GM18517 (cell line): ENCODE measurements around the gene WDR5.
A peak's percentile ranks its signal among the peaks of the same experiment; 100 is the strongest.

Experiments used
- ATAC-seq: cut with Tn5 transposase; IDR thresholded peaks from one replicate; pipeline ENCODE4 v1.9.1; 2021; ENCODE audit warnings: mild to moderate bottlenecking, moderate library complexity; ENCODE audit not compliant: unreplicated experiment

The WDR5 gene

GRCh38 chr9:134131471-134132207 is 4.2 kb upstream of the WDR5 start:
- ATAC-seq = no peak

DNA sequence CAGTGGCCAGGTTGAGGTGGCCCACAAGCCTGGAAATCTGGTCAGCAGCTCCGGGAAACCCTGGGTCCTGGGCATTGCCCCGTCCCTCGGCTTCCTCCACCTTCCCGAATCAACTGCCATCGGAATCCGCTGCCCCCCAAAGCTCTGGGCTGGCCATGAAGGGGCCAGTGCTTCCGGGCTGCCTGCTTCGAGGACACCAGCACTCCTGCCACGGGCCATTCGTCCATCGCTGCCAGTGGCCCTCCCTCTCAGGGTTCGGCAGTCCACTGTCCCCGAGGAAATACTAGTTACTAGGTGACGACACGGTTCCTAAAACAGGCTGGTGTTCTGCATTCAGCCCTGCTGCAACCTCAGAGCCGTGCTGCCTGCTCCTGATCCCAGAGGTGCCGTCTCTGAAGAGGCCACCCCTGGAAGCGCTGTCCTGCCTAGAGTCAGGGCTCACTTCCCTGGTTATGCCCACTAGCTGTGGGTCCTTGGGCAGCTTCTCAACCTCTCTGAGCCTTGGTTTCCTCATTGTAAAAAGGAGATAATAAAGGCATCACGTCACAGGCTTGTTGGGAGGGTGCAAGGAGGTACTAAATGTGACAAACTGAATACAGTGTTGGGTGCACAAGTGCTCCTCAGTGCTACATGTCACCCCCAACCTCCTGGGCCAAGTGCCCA is 3.5 kb upstream of the WDR5 start:
- ATAC-seq = no peak

DNA sequence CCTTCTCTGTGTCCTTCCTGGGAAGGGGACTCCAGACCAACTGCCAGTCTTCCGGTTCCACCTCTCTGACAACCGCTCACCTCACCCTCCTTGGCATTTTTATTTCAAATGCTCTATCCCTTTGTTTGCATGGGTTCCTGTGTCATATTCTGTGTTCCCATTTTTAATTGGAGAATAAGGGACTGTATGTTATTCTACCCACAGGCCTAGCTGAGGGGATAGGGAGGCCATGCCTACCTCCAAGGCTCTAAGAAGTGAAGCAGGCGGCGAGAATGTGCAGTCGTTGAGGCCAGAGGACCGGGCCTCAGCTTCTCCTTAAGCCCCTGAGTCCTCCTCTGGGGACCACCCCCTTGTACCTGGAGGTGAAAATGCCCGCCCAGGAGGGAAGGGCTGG is 936 bp upstream of the WDR5 start:
- ATAC-seq = peak; percentile 12

DNA sequence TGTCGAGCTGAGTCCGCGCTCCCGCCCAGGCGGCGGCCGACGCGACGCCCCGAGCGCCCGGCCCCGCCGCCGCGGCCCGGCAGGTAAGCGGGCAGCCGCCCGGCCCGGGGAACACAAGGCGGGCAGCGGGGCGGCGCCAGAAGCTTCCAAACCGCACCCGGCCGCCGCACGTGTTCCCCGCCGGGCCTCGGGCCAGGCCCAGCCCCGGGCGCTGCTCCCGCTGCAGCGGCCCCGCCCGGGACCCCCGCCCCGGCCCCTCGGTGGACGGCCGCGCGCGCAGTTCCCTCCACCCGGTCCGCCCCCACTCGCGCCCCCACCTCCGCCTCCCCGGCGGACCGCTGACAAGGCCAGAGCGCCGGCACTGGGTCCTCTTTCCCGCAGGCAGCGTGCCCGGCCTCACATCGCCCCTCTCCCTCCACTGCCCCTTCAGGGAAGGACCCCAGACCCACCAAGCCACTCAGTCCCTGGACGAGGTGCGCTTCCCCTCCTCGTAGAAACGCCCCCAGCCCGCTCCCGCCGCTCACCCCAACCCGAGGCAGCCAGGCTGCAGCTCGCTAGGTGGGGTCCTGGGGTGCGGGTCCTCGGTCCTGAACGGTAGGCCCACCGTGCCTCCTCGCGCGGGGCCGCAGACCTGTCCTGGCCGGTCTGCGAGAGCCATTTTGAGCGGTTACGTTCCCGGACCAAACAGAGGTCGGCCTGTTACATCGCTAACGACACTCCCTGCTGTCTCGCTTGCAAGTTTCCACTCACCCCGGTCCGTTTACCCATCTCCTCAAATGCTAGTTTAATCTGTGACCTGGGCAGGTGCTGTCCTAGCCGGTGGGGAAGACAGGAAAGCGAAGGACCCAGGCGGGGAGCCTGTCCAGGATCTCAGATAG is 475 bp downstream of the WDR5 start:
- ATAC-seq = no peak

GRCh38 chr9:134136996-134137299 is 1.1 kb downstream of the WDR5 start:
- ATAC-seq = no peak

DNA sequence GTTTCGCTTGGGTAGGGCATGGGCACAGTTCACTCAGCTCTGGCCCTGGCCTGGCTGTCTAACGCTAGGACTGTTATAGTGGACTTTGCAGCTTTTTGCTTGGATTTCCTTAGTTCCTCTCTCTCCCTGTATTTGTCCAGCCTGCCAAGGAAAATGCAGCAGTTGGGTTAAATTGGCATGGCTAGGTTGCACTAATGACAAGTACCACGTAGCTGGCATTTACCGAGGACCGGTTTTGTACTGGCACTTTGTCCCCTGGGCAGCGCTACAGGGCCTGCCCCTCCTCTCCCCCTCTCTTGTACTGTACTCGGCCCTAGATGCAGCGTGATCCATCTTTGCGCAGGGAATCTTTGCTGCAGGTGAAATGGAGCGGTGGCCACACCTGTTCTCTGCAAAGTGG is 2.4 kb downstream of the WDR5 start:
- no peak for ATAC-seq

DNA sequence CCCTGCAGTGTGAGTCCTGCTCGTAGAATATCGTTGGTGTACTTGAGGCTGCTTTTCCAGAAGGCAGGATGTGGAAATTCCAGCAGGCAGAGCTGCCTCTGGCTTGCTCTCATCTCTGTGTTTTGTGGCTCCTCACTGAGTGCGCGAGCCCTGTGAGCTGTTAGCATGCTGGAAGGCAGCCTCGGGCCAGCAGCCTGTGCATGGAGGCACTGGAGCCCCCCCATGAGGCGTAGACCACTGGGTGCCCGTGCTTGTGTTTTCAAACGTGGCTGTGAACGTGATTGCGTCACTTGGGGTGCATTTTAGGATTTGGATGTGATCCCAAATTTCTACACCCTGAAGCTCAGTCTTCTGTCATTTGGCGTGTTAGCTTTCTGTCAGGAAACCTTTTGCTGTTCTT is 3.2 kb downstream of the WDR5 start:
- no peak for ATAC-seq

GRCh38 chr9:134141906-134142305 is 6.0 kb downstream of the WDR5 start:
- no peak for ATAC-seq

DNA sequence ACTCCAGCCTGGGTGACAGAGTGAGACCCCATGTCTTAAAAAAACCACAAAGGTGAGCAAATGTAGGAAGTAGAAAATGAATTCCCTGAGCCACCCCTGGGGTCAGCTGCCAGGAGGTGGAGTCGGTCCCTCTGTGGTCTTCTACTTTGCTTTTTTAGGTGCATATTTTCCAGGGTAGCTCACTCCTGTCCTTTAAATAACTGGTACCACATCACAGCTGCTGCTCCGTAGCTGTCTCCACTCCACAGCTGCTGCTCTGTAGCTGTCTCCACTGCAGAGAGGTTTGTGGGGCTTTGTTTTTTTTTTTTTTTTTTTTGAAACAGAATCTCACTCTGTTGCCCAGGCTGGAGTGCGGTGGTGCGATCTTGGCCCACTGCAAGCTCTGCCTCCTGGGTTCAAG is 8.9 kb downstream of the WDR5 start:
- no peak for ATAC-seq

DNA sequence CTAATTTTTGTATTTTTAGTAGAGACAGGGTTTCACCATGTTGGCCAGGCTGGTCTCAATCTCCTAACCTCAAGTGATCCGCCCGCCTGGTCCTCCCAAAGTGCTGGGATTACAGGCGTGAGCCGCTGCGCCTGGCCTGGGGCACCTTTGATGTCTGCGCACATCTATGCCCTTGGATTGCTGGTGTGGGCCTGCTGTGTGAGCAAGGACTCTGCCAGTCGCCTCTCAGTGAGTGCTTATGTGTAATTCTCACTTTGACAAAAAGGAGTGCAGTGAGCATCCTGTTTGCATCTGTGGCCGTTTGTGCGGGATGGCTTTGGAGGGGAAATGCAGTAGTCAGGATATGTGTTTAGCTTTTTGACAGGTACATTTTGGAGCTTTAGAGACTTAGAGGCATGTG is 9.4 kb downstream of the WDR5 start:
- ATAC-seq = no peak

DNA sequence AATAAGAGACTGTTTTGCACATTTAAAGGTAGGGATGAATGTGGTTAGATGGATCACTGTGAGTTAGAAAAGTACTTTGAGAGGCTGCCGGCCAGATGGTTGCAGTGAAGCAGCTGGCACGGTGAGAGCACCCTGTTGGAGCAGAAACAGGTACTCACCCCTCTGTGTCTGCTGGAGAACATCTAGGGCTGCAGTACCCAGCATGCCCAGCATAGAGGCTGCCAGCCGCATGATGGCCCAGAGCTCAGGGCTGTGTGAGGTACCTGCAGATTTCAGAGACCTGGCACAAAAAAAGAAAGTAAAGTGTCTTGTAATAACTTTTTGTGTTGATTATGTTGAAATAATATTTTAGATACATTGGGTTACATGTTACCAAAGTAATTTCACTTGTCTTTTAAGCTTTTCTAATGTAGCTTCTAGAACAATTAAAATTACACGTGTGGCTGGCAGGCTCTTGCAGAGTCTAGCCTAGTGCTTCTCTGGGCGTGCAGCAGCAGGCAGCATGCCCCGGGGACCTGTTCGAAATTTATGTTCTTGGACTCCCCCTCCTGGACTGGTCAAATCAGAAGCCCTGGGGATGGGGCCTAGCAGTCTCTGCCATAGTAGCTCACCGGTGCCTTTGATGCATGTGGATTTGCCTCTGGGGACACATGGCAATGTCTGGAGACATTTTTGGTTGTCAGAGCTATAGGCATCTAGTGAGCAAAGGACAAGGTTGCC is 11.1 kb downstream of the WDR5 start:
- ATAC-seq = no peak

GRCh38 chr9:134149380-134149779 is 13.5 kb downstream of the WDR5 start:
- ATAC-seq = no peak

- no peak for ATAC-seq
Observed at GRCh38 chr9:134150557-134151214, 14.8 kb downstream of the WDR5 start.

DNA sequence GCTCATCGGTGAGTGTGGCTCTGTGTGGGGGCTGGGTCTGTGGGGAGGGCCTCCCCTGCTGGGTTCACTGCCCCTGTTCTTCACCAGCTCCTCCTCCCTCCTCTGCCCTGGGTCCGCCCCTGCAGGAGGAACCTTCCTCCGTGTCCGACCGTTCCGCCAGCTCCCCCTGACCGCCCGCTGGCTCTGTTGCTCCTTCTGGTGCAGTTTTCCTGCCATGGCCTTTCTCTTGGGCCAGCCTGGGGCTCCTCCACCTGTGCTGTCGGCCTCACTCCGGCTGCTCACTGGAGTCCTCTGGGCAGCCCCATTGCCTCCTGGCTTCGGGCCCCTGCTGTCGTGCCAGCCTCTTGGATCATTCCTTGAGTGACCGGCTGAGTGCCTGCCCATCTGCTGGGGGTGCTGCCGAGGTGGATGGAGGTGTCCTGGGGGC is 16.2 kb downstream of the WDR5 start:
- ATAC-seq = no peak

DNA sequence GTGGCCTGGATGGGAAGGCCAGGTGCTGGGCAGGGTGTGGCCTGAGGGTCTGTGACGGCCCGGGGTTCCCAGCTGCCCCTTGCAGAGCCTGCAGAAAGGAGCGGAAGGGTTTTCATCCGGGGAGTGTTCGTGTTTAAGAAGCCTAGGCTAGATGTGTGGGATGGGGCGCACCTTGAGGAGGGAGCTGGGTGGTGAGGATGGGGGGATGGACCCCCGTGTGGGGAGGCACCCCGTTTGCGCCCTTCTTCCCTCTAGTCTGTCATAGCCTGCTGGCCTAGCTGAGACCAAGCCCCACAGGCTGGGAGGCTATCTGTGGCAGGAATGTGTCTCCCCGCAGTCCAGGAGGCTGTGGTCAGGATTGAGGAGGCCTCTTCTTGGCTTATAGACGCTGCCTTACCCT is 16.6 kb downstream of the WDR5 start:
- ATAC-seq = no peak

GRCh38 chr9:134153450-134153849 is 17.6 kb downstream of the WDR5 start:
- ATAC-seq = no peak

- ATAC-seq = no peak
Observed at GRCh38 chr9:134154262-134154701, 18.4 kb downstream of the WDR5 start.

DNA sequence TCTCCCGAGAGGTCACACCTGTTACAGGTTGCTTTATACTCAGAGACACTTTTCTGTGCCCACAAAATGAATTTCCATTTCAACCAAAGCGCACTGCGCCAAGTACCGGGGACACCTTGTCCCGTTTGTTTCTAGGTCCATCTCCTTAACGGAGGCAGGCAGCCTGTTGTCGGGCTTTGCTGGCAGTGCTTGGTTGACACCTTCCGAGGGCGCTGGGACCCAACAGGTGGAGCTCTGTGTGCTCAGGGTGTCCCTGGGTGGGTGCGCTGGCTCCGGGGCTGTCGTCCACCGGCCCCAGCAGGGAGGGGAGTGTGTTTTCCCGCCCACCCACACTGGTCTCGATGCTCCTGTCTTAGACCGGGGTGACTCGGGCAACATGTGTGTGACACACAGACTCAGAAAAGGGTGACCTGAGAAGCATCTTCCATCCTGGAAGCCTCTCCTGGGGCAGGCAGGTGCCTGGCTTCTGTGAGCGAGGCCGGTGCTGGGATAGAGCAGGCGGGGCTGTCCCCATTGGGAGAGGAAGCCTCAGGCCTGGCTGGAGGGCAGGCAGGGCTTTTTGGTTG is 20.0 kb downstream of the WDR5 start:
- no peak for ATAC-seq

DNA sequence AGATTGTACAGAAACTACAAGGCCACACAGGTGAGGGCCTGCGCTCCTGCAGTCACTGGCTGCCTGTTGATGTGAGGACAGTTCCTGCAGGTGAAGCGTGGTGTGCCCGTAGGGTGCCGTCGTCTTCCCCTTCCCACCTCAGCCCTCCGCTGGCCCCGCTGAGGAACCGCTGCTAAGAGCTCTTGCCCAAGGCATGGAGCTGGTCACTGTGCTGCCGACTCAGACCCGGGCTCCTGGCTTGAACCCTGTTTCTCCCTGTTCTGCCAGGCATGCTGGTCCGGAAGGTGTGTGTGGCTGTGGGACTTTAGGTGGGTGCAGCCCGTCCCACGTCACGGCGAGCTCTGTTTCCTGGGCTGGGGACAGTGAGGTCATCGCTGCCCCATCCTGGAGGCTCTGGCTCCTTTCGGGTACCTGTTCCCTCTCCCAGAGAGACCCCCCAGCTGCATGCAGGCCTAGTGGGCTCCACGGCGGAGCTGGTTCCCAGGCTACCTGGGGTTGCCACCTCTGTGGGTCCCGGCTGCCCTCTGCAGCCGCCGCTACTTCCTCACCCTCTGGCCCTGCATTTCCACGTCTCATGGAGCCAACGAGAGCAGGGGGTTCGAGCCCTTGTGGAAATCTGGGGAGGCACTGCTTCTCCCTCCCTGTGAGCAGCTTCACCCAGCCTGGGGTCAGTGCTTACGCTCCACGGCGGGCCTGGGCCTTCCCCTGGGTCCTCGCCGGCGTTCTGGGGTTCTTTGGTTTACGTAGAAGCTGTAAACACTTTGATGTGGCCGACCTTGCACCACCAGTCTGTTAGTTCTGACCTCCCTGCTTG is 20.9 kb downstream of the WDR5 start:
- ATAC-seq = no peak
